Liver (tissue), 3 donors: ENCODE results near the gene CHML.

Source experiments
- CTCF ChIP-seq: fragments of 150-350 bp; IDR thresholded peaks from 2 replicates; pipeline ENCODE4 v1.5.1; 2017; ENCODE audit warnings: improper control_type of control experiment, low read depth, low read length; ENCODE audit not compliant: missing input control
- GABPA ChIP-seq, 2 donors: IDR thresholded peaks in 1 of 2; conservative IDR thresholded peaks in 1 of 2; 2 replicates each; pipeline ENCODE4 v1.6.1; 2016; ENCODE audit warnings: antibody characterized with exemption in 2 of 2, mild to moderate bottlenecking in 1 of 2, moderate library complexity in 1 of 2
- SP1 ChIP-seq: IDR thresholded peaks from 2 replicates; pipeline ENCODE4 v1.6.1; 2018; ENCODE audit warnings: antibody characterized with exemption, mild to moderate bottlenecking
- donor health status: healthy.
- donor health status: healthy.

GRCh38 chr1:241630476-241630875, 9.7 kb downstream of the CHML start:
- TF ChIP-seq CTCF (no peak), SP1 (no peak), GABPA (IDR thresholded peaks at IDR 0.05 in 1 of 2, conservative IDR thresholded peaks at IDR 0.05 in 1 of 2) (no peak)
